Stimulated activated CD8-positive, alpha-beta memory T cell treated with anti-CD3 and anti-CD28 coated beads, Interleukin-4, amount 100 ng/mL, for 1 hour (primary cell): Measurements from ENCODE around the gene TPT1.

Source experiments
- DNase-seq, 2 donors: peaks; one replicate each; pipeline ENCODE4 v3.0.0-alpha.2; 2020; ENCODE audit warnings: low read depth in 2 of 2, low spot score in 1 of 2

Gene TPT1

DNA sequence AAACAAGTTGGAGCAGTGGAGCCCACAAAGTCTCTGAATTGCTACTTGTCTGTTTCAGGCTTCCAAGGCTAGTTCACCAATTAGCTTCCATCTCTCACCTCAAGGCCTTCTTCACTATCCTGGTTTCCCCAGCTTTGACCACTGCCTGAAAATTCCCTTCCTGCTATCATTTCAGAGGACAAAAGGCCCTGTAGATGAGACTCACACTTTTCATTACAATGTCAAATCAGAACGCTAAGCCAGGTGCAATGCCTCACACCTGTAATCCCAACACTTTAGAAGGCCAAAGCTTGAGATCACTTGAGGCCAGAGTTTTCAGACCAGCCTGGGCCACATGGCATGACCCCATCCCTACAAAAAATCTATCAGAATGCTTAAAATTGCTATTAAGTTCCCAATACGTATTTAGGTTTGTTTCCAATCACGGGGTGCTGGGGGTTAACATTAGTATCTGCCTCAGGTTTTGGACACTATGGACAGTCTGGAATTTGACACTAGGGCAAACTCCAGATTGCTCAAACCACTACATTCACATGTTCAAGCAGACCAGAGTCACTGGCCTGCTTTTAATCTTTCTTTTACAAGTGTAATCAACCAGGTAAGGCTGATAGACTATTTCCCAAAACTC lies 5.5 kb downstream of the TPT1 start:
- DNase-seq = no peak

DNA sequence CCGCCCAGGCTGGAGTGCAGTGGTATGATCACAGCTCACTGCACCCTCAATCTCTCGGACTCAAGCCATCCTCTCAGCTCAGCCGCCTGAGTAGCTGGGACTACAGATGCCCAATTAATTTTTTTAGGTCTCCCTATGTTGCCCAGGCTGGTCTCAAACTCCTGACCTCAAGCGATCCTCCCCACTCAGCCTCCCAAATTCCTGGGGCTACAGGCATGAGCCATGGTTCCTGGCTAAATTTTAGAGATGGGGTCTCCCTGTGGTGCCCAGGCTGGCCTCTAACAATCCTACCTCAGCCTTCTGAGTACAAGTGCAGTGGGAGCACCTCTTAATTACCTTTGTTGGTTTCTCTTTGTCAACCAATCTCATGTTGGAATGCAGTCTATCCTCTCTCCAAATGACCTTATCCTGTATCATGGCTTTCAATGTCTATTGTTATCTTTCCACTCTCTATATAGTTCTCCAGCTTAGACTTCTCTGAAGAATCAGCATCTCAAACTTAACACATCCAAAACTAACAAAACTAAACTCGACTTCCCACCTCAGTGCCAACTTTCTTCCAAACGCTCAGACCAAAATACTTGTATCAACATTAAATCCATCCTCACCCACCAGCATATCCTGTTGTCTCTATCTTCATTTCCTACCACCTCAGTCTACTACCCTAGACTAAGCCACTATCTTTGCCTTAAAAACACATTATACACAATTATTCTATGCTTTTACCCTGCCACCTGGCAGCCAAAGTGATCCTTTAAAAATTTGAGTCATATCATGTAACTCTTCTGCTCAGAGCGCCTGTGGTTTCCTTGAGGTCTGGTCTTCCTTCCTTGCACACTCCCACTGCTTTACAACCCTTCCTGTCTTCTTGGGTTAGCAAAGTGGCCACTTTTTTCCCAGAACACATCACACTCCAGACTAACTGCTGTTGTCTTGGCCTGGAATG lies 6.7 kb downstream of the TPT1 start:
- DNase-seq = peak in 1 of 2 donors; percentile 16

DNA sequence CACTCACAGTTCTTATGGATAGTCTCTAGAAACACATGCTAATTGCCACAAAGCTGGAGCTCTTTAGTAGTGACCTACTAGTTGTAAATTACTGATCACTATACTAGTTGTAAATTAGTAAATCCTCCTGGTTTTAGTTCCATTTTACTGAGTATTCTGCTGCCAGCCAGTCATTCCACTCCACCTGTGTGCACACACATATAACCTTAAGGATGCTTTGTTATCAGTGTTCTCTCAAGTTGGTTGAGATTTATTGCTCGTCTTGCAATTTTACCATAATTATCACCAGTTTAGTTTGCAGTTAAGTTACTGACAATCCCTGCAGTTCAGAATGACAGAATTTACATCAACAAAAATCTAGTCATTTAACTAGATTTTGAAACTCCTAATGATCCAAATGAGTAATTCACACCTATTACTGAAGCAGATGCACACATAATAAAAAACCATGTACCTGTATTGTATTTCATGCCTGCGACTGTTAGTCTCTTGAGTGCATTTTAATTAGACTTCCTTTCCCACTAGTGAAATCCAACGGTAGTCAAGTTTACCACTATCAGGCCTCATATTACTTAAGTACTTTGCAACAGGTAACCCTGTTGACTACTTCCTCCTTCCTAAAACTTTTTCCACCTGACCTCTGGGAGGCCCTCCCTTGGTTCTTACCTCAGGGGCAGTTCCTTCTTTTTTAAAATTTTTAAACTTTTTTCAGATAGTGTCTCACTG lies 7.6 kb downstream of the TPT1 start:
- no peak for DNase-seq

DNA sequence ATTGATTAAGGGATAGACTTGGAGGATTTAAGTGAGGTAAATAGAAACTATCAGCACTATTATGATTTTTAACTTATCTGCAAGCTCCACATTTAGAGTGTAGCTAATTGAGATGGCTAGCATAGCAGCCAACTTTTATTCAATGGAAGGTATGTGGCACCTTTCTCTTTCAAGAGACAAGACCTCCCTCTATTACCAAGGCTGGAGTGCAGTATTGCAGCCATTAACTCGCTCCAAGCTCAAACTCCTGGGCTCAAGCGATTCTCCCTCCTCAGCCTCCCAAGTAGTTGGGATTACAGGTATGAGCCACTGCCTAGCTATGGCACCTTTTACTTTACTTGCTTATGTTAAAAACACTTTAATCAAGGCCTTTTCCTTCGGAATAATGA lies 8.2 kb downstream of the TPT1 start:
- no peak for DNase-seq

DNA sequence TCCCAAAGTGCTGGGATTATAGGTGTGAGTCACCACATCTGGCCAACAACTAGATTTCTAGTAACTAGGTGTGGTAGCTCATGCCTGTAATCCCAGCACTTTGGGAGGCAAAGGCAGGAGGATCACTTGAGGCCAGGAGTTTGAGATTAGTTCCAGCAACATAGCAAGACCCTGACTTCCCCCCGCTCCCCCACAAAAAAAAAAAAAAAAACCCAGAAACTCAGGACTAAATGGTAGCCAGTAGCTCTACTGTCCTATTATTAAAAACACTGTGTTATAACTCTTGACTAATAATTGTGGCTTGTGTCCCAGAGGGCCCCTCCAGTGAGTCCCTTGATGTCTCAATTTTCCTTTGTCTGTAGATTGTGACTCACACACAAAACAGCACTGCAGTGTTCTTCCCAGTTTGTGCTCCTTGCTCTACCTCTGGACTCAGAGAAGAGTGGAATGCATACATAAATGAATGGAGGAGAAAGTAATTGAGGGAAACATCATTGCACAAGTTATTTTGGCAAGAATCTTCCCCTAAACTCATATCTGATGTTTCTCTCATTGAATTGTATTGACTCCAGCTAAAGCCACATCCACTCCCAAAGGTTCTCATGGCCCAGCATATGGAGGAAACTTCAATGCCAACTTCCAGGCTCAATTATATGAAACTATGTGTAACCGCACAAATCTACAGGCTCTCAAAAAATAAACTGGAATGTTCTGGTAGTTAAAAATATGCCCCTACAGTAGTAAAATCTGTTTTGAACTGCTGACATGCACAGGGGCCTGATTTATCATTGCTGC lies 8.8 kb downstream of the TPT1 start:
- no peak for DNase-seq

DNA sequence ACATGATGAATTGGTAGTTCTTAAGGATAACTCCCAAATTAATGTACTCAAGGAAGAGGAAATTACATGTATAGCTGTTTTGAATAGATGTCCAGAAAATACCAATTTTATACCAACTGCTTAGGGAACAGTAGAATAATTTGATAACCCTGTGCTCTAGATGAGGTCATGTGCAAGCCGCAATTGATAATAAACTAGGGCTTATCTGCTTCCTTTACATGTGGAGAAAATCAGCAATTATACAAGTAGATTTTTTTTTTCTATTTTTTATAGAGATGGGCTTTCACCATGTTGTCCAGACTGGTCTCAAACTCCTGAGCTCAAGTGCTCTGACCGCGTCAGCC lies 9.3 kb downstream of the TPT1 start:
- DNase-seq = no peak

DNA sequence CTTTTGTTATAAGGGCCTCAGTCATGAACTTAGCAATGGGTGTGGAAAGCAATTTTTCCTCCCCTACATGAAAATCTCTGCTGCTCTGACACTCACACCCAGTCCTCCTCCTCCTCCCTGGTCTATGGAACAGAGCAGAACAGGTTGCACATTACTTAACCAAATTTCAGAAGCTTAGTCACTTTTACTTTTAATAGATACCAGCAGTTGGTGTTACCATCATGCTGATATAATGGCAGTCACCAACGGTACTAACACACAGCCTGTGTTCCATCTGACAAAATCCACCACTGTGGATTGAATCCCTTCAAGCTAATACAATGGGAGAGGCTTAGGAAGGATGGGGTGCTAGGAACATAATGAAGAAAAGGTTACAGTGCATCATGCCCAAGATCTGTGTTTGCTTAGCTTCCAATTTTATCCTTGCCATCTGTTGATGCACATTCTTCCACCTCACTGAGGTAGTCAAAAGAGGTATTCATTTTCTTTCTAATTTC lies 9.8 kb downstream of the TPT1 start:
- no peak for DNase-seq

DNA sequence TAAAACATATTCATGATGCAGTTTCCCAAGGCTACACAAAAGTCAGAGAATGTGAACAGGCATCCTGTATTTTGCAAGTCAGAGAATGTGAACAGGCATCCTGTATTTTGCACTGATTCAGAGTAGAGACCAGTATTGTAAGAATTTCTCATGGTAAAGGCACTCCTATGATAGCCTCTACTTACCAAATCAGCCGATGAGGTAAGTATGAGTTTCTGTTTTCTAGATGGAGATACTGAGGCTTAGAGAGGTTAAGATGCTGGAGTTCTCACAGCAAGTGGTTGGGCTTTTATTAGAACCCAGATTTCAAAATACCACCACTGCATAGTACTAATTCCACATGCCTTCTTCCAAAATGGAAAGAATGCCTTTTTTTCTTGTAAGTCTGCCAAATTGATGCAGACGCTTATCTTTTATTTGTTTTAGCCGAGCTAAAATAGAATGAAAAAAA lies 12.3 kb downstream of the TPT1 start:
- no peak for DNase-seq

DNA sequence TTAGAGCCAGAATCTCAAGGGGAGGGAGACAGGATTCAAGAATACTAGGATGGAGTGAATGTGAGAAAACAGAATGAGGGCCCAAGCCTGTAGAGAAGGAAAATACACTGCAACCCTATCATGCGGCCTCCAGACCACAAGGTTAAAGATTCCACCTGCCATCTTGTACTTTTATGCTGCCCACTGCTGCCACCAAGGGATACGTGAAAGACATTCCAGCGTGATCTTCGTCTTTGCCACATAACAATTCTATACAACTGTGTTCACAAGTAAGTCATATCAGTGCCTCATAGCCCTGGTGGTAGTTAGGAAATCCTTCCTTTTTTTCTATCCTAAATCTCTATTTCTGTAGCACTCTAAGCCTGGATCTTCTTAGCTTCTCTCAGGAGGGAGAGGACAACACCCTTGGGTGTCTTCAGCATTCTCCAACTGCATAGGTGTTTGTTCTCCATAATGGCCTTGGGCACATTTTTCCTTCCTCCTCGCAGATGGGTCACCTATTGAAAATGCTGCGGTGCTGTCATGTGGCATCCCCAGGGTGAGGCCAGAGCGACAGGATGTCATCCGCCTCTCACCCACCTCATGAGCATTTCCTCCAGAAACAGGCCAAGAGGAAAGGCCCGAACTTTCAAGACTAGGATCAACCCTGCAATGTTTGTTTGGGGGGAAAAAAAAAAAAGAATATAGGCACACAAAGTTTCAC lies 13.6 kb downstream of the TPT1 start:
- no peak for DNase-seq

DNA sequence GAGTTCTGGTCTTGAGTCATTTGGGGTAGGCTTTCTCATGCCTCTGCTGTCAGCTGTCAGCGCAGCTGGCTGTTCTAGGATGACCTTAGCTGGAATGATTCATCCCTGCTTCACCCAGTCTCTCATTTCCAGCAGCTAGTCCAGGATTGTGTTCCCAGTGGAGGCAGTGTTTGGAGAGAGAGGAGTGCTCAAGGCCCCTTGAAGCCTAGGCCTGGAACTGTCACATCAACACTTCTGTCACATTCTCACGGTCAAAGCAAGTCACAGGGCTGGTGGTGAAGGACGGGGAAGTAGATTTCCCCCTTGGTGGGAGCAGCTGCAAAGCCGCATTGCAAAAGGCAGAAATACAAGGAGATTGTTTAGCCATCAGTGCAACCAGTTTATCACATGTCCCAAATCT lies 15.2 kb downstream of the TPT1 start:
- no peak for DNase-seq

DNA sequence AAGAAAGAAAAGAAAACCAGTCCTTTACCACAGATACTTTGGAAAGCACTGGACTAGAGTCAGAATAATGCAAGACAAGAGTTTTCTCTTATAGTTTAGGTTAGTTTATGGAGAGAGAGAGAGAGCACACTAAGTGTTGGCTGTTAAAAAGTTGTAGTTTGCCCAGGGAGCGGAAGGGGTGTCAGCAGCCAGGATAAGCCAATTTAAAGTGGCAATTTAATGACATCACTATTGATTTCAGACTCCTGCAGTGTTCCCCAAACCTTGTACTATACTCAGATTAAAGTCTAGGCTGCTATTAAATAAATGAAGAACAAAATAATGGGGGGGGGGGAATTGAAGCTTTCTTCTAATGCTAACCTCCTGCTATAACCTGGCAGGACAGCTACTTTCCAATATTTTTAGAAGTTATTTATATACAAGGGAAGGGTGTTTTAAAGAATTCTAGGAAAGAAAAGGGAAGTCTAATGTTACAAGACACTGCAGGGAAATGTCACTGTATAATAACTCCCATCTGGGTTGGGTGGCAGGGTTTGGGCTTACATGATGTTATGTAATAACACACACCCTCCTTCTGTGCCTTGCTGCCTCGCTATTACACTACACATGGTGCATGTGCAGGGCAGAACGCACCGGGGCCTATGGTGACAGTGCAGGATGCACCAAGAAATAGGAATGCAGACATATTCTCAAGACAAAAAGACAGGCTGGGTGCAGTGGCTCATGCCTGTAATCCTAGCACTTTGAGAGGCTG lies 19.9 kb downstream of the TPT1 start:
- no peak for DNase-seq

DNA sequence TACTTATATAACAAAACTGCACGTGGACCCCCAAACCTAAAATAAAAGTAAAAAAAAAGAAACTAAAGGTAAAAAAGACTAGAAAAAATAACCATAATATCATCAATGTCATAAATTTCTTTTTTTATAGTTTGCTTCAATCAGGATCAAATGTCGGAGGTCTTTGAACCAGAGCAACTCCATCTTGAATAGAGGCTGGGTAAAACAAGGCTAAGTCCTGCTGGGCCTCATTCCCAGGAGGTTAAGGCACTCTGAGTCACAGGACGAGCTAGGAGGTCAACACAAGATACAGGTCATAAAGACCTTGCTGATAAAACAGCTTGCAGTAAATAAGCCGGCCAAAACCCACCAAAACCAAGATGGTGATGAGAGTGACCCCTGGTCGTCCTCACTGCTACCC lies 24.0 kb downstream of the TPT1 start:
- no peak for DNase-seq

DNA sequence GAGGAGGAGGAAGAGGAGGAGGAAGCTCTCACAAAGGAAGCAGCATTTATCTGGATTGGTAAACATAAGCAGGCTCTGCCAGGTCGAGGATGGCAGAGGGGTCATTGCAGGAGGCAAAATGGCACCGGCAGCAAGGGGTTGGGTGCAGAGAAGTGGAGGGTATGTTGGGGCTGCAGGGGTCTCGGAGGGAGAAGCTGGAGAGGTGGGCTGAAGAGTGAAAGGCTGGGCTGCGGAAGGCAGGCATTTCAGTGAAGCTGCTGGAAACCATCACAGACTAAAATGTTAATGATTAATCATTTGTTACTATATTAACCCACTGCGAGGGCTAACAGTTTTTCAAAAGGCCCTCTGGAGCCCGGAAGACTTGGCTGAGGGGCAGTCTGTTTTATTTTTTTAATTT lies 24.6 kb downstream of the TPT1 start:
- DNase-seq = no peak

DNA sequence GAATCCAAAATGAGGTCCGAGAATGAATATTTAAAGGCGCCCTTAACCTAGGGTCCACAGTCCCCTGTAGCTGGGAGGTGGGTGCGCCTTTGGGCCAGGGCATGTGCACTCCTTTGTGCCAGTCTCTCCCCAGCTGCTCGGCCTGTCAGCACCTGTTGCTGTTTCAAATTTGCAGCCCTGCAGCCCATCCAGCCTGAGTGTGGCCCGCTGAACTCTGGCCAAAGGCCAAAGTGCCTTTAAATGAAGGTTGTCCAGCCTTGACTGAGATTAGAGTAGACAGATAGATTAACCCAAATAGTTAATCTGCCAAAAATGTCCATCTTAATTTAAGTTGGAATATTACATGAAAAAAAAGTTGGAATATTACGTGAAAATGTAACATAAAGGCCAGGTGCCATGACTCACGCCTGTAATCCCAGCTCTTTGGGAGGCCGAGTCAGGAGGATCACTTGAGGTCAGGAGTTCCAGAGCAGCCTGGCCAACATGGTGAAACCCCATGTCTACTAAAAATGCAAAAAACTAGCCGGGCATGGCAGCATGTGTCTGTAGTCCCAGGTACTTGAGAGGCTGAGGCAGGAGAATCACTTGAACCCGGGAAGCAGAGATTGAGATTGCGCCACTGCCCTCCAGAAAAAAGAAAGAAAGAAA lies 25.3 kb downstream of the TPT1 start:
- DNase-seq = no peak

DNA sequence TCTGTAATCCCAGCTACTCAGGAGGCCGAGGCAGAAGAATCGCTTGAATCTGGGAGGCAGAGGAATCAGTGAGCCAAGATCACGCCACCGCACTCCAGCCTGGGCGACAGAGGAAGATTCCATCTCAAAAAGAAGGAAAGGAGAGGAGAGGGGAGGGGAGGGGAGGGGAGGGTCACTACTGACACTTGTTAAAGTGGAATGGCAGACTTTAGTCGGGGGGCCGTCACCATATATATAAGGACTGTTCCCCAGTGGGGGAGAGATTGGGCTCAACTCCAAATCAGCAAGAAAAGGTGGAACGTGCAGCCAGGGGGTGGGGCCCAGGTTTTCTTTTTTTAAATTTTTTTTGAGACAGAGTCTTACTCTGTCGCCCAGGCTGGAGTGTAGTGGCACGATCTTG lies 26.2 kb downstream of the TPT1 start:
- no peak for DNase-seq

DNA sequence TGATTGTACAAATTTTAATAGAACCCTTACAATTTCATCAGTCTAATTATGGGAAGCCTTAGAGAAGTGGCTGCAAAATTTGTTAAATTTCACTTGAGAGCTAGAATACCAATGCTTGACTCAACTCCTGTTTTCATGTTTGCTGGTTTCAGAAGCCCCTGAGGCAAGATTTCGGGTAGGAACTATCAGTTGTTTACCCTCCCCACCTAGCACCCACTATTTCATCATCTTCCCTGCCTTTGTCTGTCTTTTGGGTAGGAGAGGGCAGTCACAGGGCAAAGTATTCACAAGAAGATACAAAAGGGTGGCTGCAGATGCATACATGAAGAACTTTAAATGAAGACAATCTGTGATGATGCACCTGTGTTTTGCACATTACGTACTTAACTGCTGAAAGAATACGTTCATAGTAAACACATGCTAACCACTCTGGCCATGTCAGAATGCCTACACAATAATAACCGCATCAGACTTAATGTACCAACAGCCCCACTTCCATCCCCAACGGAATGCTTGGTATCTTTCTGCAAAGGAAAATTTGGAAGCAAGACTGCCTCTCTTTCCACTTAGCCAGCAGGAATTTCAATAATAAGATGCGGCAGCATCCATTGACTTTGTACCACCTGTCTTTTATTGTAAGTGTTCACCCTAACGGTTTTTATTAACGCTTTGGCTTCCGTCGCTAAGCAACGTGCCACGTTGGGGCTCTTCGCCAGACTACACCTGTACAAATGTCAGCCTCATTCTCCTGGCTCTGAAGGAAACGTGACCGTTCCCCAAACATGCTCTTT lies 30.4 kb downstream of the TPT1 start:
- no peak for DNase-seq

DNA sequence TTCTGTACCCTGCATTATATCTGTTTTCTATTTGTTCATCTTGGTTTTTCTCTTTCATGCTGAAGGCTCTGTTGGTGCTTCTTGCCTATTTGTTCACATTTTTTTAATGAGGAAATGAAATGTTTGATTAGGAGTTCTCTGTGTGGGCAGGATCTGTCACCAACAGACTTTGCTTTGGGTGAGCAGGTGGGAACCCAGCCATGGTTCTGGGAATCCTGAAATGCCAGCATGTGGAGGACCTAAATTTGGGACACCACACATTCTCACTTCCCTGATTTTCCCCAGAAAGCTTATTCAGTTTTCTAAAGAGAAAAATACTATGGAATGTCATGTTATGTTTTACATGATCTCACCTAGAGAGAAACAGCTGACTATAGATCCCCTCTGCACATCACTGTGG lies 34.0 kb downstream of the TPT1 start:
- no peak for DNase-seq

DNA sequence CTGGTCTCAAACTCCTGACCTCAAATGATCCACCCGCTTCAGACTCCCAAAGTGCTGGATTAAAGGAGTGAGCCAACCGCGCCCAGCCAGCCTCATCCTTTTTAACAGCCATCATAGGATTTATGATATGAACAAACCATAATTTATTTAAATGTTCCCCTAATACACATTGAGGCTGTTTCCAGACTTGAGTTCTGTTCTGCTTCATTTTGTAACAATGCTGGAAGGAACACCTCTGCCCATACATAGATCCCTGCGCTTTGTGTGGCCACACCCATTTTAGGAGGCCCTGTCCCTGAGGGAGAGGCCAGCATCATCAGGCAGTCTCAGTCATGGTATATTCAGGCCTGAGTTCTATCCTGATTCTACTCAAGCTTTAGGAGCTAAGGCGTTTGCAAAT lies 35.9 kb downstream of the TPT1 start:
- no peak for DNase-seq
